DOHH2 (cell line): ENCODE results near the gene POLK.
"Not testable (repeated sequence)": the region's sequence is repeated elsewhere in the genome, so short reads cannot be mapped to it uniquely, and the experiment has no call there.

ENCODE experiments used
- H3F3A ChIP-seq: fragments of 200-600 bp; sonication (generic), shearing (Covaris generic); 2 replicates; pipeline ENCODE4 v1.6.0; 2016; ENCODE audit warnings: antibody characterized with exemption, mild to moderate bottlenecking; ENCODE audit not compliant: control insufficient read depth, insufficient read depth
- H3K27ac ChIP-seq: fragments of 200-600 bp; sonication (generic); 2 replicates; pipeline ENCODE4 v1.5.1; 2014; ENCODE audit warnings: low read depth, mild to moderate bottlenecking, low read length, moderate library complexity
- H3K27me3 ChIP-seq: fragments of 200-600 bp; sonication (generic); 2 replicates; pipeline ENCODE4 v1.6.1; 2014; ENCODE audit warnings: mild to moderate bottlenecking, low read length, mixed read lengths; ENCODE audit not compliant: control insufficient read depth
- H3K36me3 ChIP-seq: fragments of 200-600 bp; sonication (generic); 2 replicates; pipeline ENCODE4 v1.6.1; 2014; ENCODE audit warnings: mild to moderate bottlenecking, low read length, moderate library complexity, mixed read lengths; ENCODE audit not compliant: control insufficient read depth
- H3K4me1 ChIP-seq: fragments of 200-600 bp; sonication (generic); 2 replicates; pipeline ENCODE4 v1.6.1; 2014; ENCODE audit warnings: mild to moderate bottlenecking, low read length, mixed read lengths; ENCODE audit not compliant: control insufficient read depth
- H3K4me2 ChIP-seq: fragments of 200-600 bp; sonication (generic); 2 replicates; pipeline ENCODE4 v1.6.0; 2014; ENCODE audit warnings: mild to moderate bottlenecking, low read length, moderate library complexity
- H3K4me3 ChIP-seq: fragments of 200-600 bp; sonication (generic); 2 replicates; pipeline ENCODE4 v1.5.1; 2014; ENCODE audit warnings: mild to moderate bottlenecking, low read length, mixed read lengths
- H3K79me2 ChIP-seq: fragments of 200-600 bp; sonication (generic); 2 replicates; pipeline ENCODE4 v1.6.1; 2014; ENCODE audit warnings: mild to moderate bottlenecking, low read length, mixed read lengths; ENCODE audit not compliant: control insufficient read depth
- H3K9me2 ChIP-seq: fragments of 200-600 bp; sonication (generic); replicated peaks from 2 replicates; pipeline ENCODE4 v1.6.1; 2014; ENCODE audit warnings: mild to moderate bottlenecking, low read length, mixed read lengths; ENCODE audit not compliant: control insufficient read depth
- H3K9me3 ChIP-seq: fragments of 200-600 bp; sonication (generic); 2 replicates; pipeline ENCODE4 v1.6.1; 2014; ENCODE audit warnings: antibody characterized with exemption, low read length, mixed read lengths; ENCODE audit not compliant: control insufficient read depth, insufficient read depth
- H4K20me1 ChIP-seq: fragments of 200-600 bp; sonication (generic); 2 replicates; pipeline ENCODE4 v1.6.0; 2014; ENCODE audit warnings: low read depth, mild to moderate bottlenecking, antibody characterized with exemption, low read length, moderate library complexity; ENCODE audit not compliant: control insufficient read depth, insufficient read depth
- CTCF ChIP-seq: fragments of 200-600 bp; sonication (generic); IDR thresholded peaks from one replicate; pipeline ENCODE4 v1.5.1; 2014; ENCODE audit warnings: antibody characterized with exemption, mild to moderate bottlenecking, low read depth, low read length; ENCODE audit not compliant: poor library complexity, severe bottlenecking
- EZH2phosphoT487 ChIP-seq: fragments of 200-600 bp; sonication (generic); IDR thresholded peaks from 2 replicates; pipeline ENCODE4 v1.6.1; 2017; ENCODE audit warnings: borderline replicate concordance, mild to moderate bottlenecking, antibody characterized with exemption, low read length, moderate library complexity, mixed read lengths

The POLK gene

GRCh38 chr5:75526070-75526469 lies 14.4 kb downstream of the POLK start:
- H3K27me3 ChIP-seq = no peaks in the 10 kb centered on the region
- H3K27ac ChIP-seq = no peak overlapping the region
- peaks cover 32% of the 10 kb centered on the region for H3K4me1 ChIP-seq
- H3K9me3 ChIP-seq = peaks cover 13% of the 10 kb centered on the region
- no peaks in the 10 kb centered on the region for H3F3A ChIP-seq
- H4K20me1 ChIP-seq = no peaks in the 10 kb centered on the region
- TF ChIP-seq CTCF (no peak), EZH2phosphoT487 (no peak)
- H3K79me2 ChIP-seq = peaks cover 42% of the 10 kb centered on the region
- H3K4me2 ChIP-seq = no peak overlapping the region
- H3K9me2 ChIP-seq = no peaks in the 10 kb centered on the region
- H3K4me3 ChIP-seq = no peak overlapping the region
- H3K36me3 ChIP-seq = peaks cover 9% of the 10 kb centered on the region

- peaks cover 26% of the 10 kb centered on the region for H3K4me1 ChIP-seq
- no peaks in the 10 kb centered on the region for H4K20me1 ChIP-seq
- no peak overlapping the region for H3K4me3 ChIP-seq
- no peak overlapping the region for H3K27ac ChIP-seq
- H3K9me3 ChIP-seq = no peaks in the 10 kb centered on the region
- no peaks in the 10 kb centered on the region for H3K9me2 ChIP-seq
- TF ChIP-seq EZH2phosphoT487 (no peak), CTCF (no peak)
- no peaks in the 10 kb centered on the region for H3K36me3 ChIP-seq
- H3K79me2 ChIP-seq = peaks cover 19% of the 10 kb centered on the region
- no peaks in the 10 kb centered on the region for H3K27me3 ChIP-seq
- no peak overlapping the region for H3K4me2 ChIP-seq
- no peaks in the 10 kb centered on the region for H3F3A ChIP-seq
Observed at GRCh38 chr5:75529185-75529584, 17.5 kb downstream of the POLK start.

GRCh38 chr5:75532190-75532589 lies 20.5 kb downstream of the POLK start:
- Histone ChIP-seq H3K9me3 (no peaks in the 10 kb centered on the region), H3K79me2 (peaks cover 27% of the 10 kb centered on the region), H3K4me1 (no peaks in the 10 kb centered on the region), H3F3A (no peaks in the 10 kb centered on the region), H3K27me3 (no peaks in the 10 kb centered on the region), H3K4me3 (no peak overlapping the region), H3K36me3 (peaks cover 3% of the 10 kb centered on the region; the same call in 1 of the 2 replicates), H3K9me2 (no peaks in the 10 kb centered on the region), H4K20me1 (no peaks in the 10 kb centered on the region), H3K4me2 (no peak overlapping the region), H3K27ac (no peak overlapping the region)
- TF ChIP-seq CTCF = no peak
- no peak for TF ChIP-seq EZH2phosphoT487

GRCh38 chr5:75533716-75534115 lies 22.0 kb downstream of the POLK start:
- H3F3A ChIP-seq, H3K4me2 ChIP-seq, H3K27ac ChIP-seq, H3K4me3 ChIP-seq, H3K9me3 ChIP-seq, H3K27me3 ChIP-seq, H3K4me1 ChIP-seq, H3K36me3 ChIP-seq, H4K20me1 ChIP-seq, H3K9me2 ChIP-seq: not testable (repeated sequence)
- H3K79me2 ChIP-seq = peaks cover 30% of the 10 kb centered on the region
